OCI-LY3 (cell line): ENCODE data around the gene RFX2.

Experiments used
- H2AFZ ChIP-seq: fragments of 200-600, 300-600 bp; shearing (Covaris generic); 2 replicates; pipeline ENCODE4 v1.6.0; 2014; ENCODE audit warnings: antibody characterized with exemption, low read depth, low read length
- H3K27ac ChIP-seq: fragments of 200-600, 300-600 bp; sonication (generic); 2 replicates; pipeline ENCODE4 v1.5.1; 2014; ENCODE audit warnings: mild to moderate bottlenecking, low read length, moderate library complexity, mixed read lengths
- H3K27me3 ChIP-seq: fragments of 200-600, 300-600 bp; sonication (generic); 2 replicates; pipeline ENCODE4 v1.6.1; 2014; ENCODE audit warnings: low read depth, low read length, mixed read lengths
- H3K36me3 ChIP-seq: fragments of 200-600, 300-600 bp; sonication (generic); replicated peaks from 2 replicates; pipeline ENCODE3; 2014; ENCODE audit warnings: low read depth, low read length, mixed read lengths
- H3K4me1 ChIP-seq: fragments of 300-600, 200-600 bp; sonication (generic); 2 replicates; pipeline ENCODE4 v1.6.1; 2014; ENCODE audit warnings: low read length, mixed read lengths
- H3K4me2 ChIP-seq: fragments of 200-600, 300-600 bp; sonication (generic); 2 replicates; pipeline ENCODE4 v1.6.1; 2014; ENCODE audit warnings: low read length, mixed read lengths
- H3K4me3 ChIP-seq: fragments of 300-600, 200-600 bp; sonication (generic); 2 replicates; pipeline ENCODE4 v1.5.1; 2014; ENCODE audit warnings: antibody characterized with exemption, mild to moderate bottlenecking, low read length, moderate library complexity
- H3K79me2 ChIP-seq: fragments of 300-600, 200-600 bp; shearing (Covaris generic); 2 replicates; pipeline ENCODE4 v1.6.1; 2014; ENCODE audit warnings: mild to moderate bottlenecking, low read length, mixed read lengths
- H3K9ac ChIP-seq: fragments of 300-600, 200-600 bp; shearing (Covaris generic); 2 replicates; pipeline ENCODE4 v1.6.0; 2014; ENCODE audit warnings: mild to moderate bottlenecking, low read length, moderate library complexity
- H3K9me3 ChIP-seq: fragments of 200-600, 300-600 bp; shearing (Covaris generic); 2 replicates; pipeline ENCODE4 v1.6.1; 2014; ENCODE audit warnings: low read length, mixed read lengths; ENCODE audit not compliant: insufficient read depth
- H4K20me1 ChIP-seq: fragments of 200-600, 300-600 bp; sonication (generic); 2 replicates; pipeline ENCODE4 v1.6.1; 2016; ENCODE audit warnings: low read length, mixed read lengths; ENCODE audit not compliant: insufficient read depth
- EZH2phosphoT487 ChIP-seq: fragments of 200-600 bp; shearing (Covaris generic); IDR thresholded peaks from 2 replicates; pipeline ENCODE4 v1.6.1; 2018; ENCODE audit warnings: antibody characterized with exemption, mixed run types, low read depth
- TF ChIP-seq, protein P1 (sequence below): fragments of 200-600, 300-600 bp; sonication (generic); IDR thresholded peaks from 2 replicates; pipeline ENCODE4 v1.5.1; 2014; ENCODE audit warnings: antibody characterized with exemption, low read length, low read depth

Gene RFX2

GRCh38 chr19:6098574-6098973 lies 11.7 kb downstream of the RFX2 start:
- Histone ChIP-seq H3K4me3 (no peak overlapping the region), H3K36me3 (no peaks in the 10 kb centered on the region), H4K20me1 (no peaks in the 10 kb centered on the region), H3K27me3 (no peaks in the 10 kb centered on the region), H3K27ac (no peak overlapping the region), H2AFZ (no peak overlapping the region), H3K79me2 (no peaks in the 10 kb centered on the region), H3K4me1 (peaks cover 6% of the 10 kb centered on the region), H3K4me2 (no peak overlapping the region), H3K9ac (no peak overlapping the region), H3K9me3 (no peaks in the 10 kb centered on the region)
- TF ChIP-seq EZH2phosphoT487 = no peak

DNA sequence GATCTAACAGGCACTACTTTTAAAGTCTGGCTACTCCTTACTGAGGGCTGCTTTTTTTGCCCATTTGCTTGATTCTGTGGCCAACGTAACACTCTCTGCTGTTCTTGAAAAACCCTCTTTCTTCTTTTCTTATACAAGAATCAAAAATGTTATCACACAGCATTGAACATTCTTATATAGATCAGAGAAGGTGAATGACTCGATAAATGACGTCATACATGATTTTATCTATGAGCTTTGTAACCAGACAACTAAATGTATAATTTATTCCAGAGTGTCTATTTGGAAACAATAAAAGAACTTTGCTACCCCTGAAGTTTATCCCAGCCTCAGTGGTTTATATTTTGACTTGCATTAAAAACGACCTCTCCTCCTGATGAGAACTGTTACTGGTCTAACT lies 12.4 kb downstream of the RFX2 start:
- no peak for TF ChIP-seq EZH2phosphoT487
- Histone ChIP-seq H3K27ac (no peak overlapping the region), H3K27me3 (no peaks in the 10 kb centered on the region), H4K20me1 (no peaks in the 10 kb centered on the region), H3K4me2 (no peak overlapping the region), H3K4me1 (no peaks in the 10 kb centered on the region), H3K36me3 (no peaks in the 10 kb centered on the region), H3K9ac (no peak overlapping the region), H3K79me2 (no peaks in the 10 kb centered on the region), H2AFZ (no peak overlapping the region), H3K9me3 (no peaks in the 10 kb centered on the region), H3K4me3 (no peak overlapping the region)

GRCh38 chr19:6095760-6096159 lies 14.5 kb downstream of the RFX2 start:
- Histone ChIP-seq H3K36me3 (no peaks in the 10 kb centered on the region), H3K27me3 (no peaks in the 10 kb centered on the region), H3K9ac (no peak overlapping the region), H3K79me2 (no peaks in the 10 kb centered on the region), H3K9me3 (no peaks in the 10 kb centered on the region), H4K20me1 (no peaks in the 10 kb centered on the region), H3K4me2 (no peak overlapping the region), H2AFZ (no peak overlapping the region), H3K4me1 (no peaks in the 10 kb centered on the region), H3K4me3 (no peak overlapping the region), H3K27ac (no peak overlapping the region)
- TF ChIP-seq EZH2phosphoT487 = no peak
- TF ChIP-seq, protein P1, sequence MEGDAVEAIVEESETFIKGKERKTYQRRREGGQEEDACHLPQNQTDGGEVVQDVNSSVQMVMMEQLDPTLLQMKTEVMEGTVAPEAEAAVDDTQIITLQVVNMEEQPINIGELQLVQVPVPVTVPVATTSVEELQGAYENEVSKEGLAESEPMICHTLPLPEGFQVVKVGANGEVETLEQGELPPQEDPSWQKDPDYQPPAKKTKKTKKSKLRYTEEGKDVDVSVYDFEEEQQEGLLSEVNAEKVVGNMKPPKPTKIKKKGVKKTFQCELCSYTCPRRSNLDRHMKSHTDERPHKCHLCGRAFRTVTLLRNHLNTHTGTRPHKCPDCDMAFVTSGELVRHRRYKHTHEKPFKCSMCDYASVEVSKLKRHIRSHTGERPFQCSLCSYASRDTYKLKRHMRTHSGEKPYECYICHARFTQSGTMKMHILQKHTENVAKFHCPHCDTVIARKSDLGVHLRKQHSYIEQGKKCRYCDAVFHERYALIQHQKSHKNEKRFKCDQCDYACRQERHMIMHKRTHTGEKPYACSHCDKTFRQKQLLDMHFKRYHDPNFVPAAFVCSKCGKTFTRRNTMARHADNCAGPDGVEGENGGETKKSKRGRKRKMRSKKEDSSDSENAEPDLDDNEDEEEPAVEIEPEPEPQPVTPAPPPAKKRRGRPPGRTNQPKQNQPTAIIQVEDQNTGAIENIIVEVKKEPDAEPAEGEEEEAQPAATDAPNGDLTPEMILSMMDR = no peak

DNA sequence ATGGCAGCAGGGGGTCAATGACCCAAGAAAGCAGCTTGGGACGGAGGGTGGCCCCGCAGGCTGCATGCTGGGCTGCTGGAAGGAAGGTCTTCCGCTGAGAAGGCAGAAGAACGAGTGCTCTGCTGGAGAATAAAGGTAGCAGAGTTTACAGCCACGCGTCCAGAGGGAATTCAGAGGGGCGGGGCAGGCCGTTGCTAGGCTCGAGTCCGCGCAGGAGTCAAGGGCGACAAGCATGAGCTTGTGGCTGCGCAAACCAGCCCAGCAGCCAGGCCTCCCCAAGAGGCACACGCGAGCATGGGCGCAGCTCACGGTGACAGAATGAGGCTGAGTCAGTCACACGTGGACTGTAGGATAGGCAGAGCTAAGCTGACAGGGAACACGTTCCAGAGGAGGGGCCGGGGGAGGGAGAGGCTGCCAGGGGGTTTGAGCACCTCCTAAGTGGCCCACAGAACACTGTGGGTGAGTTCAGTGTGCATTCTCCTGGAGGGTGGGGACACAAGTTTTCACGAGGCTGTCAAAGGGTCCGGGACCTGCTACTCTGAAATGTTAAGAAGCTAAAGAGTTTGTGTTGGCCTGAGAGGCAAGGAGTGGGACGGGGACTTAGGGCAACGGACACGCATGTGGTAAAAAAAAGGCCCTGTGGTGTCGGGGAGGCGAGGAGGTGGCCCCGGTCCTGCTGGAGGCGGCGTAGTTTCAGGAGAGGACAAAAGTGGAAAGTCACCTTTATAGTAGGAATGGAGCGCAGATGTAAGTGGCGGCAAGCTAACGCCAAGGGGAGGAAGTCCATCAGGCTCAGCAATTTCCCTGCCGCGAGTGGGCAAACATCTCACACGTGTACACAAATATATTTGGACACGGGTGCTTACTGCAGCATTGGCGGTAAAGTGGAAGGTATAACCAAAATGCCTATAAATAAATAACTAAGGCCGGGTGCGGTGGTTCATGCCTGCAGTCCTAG lies 17.7 kb downstream of the RFX2 start:
- H3K27ac ChIP-seq = no peak overlapping the region

More for the DNA sequence above, 17.7 kb downstream of the RFX2 start:
- H2AFZ ChIP-seq = no peak overlapping the region
- TF ChIP-seq, protein P1 = no peak
- no peak for TF ChIP-seq EZH2phosphoT487
- H3K9ac ChIP-seq = no peak overlapping the region
- no peaks in the 10 kb centered on the region for H3K36me3 ChIP-seq
- H3K4me1 ChIP-seq = peaks cover 11% of the 10 kb centered on the region
- H3K79me2 ChIP-seq = no peaks in the 10 kb centered on the region
- H4K20me1 ChIP-seq = no peaks in the 10 kb centered on the region
- H3K27me3 ChIP-seq = no peaks in the 10 kb centered on the region
- no peak overlapping the region for H3K4me2 ChIP-seq
- no peak overlapping the region for H3K4me3 ChIP-seq
- no peaks in the 10 kb centered on the region for H3K9me3 ChIP-seq
